ENCODE data around the gene ANO2. TPM values are rescaled to one million over a fixed set of nuclear protein-coding genes. Genes with fewer than 3 reads are reported as not detected.

The ANO2 gene
- total and polyA plus RNA-seq, 2 donors (not counting 3 experiments of a cell fraction or from before 2014, with no cell fraction given) = 15.4 to 65.0 TPM

GRCh38 chr12:5768581-5769196 lies 176.4 kb downstream of the ANO2 start:
- H3K9me1 ChIP-seq (replicated peaks; ENCODE audit: control insufficient read depth, extremely low read depth, insufficient read depth, low read length) = no peaks in the 10 kb centered on the region
- peak; percentile 54 for DNase-seq (ENCODE audit: low read depth, low spot score)
- no peak overlapping the region for H3K4me3 ChIP-seq (replicated peaks in 1 of 3; ENCODE audit: insufficient read depth in 1 of 3, low read depth in 1 of 3, low read length in 3 of 3)
- FAIRE-seq = no peak
- no peaks in the 10 kb centered on the region for H4K20me1 ChIP-seq (replicated peaks; ENCODE audit: control insufficient read depth, extremely low read depth, insufficient read depth, low read length)
- no peak overlapping the region for H3K4me2 ChIP-seq (ENCODE audit: insufficient read depth, low read length)
- ChIA-PET CTCF (interaction anchor here (2.5 kb wide), 1 partner anchor 24 kb away, joined by 9 read pairs; no protein-coding TSS in a partner anchor), POLR2A (no interaction called here)
- peaks cover 0 to 10% of the 10 kb centered on the region in 2 experiments for H3K36me3 ChIP-seq (ENCODE audit: control insufficient read depth in 2 of 2, extremely low read depth in 1 of 2, insufficient read depth in 2 of 2, low read length in 2 of 2)
- no peaks in the 10 kb centered on the region for H3K9me3 ChIP-seq (replicated peaks; ENCODE audit: control insufficient read depth, insufficient read depth, low read length)
- no peak overlapping the region for H3K27ac ChIP-seq (ENCODE audit: insufficient read depth, low read depth, low read length)
- no peak for TF ChIP-seq POLR2A (IDR thresholded peaks at IDR 0.05; ENCODE audit: low read depth, low read length)
- no peak for TF ChIP-seq MYC (IDR thresholded peaks at IDR 0.05; ENCODE audit: low read depth, low read length)
- TF ChIP-seq EZH2 (IDR thresholded peaks at IDR 0.05; ENCODE audit: borderline replicate concordance, low read depth, low read length, severe bottlenecking) = no peak
- TF ChIP-seq JUN (IDR thresholded peaks at IDR 0.05; ENCODE audit: borderline replicate concordance, insufficient read depth, insufficient read length, low read depth) = no peak
- TF ChIP-seq POLR2AphosphoS5 (IDR thresholded peaks at IDR 0.05; ENCODE audit: insufficient read depth, low read depth, low read length) = no peak
- no peak for TF ChIP-seq MAX (IDR thresholded peaks at IDR 0.05; ENCODE audit: insufficient read depth, insufficient read length)
- no peak for TF ChIP-seq GATA2 (IDR thresholded peaks at IDR 0.05; ENCODE audit: insufficient read depth, insufficient read length, low read depth, low read length)
- TF ChIP-seq FOS (IDR thresholded peaks at IDR 0.05; ENCODE audit: borderline replicate concordance, insufficient read depth, low read length) = no peak
- no peak for TF ChIP-seq CTCF (IDR thresholded peaks at IDR 0.05; ENCODE audit: extremely low read depth in 1 of 2, insufficient read depth in 1 of 2, low read depth in 1 of 2, low read length in 2 of 2)
- H3K9ac ChIP-seq (replicated peaks; ENCODE audit: extremely low read depth, insufficient read depth, low read length) = no peak overlapping the region
- intact Hi-C loops (cut with micrococcal nuclease) = no loop called here
- H3K4me1 ChIP-seq (ENCODE audit: control insufficient read depth, extremely low read depth, insufficient read depth, low read length) = no peaks in the 10 kb centered on the region
- no TSS peak for BruUV-seq (replicated peaks)
- no peaks in the 10 kb centered on the region for H3K79me2 ChIP-seq (ENCODE audit: control insufficient read depth, insufficient read depth, low read length)
- dilution Hi-C loops (cut with MboI; ENCODE audit: extremely low pct_ligation_motif_present, low sequenced_read_pairs) = no loop called here
- H3K27me3 ChIP-seq (ENCODE audit: control insufficient read depth in 2 of 2, insufficient read depth in 2 of 2, low read length in 2 of 2) = no peaks in the 10 kb centered on the region
- H2AFZ ChIP-seq (ENCODE audit: low read depth, low read length) = no peak overlapping the region
